ENCODE results near the gene MUC3A. TPM values are rescaled to one million over a fixed set of nuclear protein-coding genes. Genes with fewer than 3 reads are reported as not detected.
"Not testable (repeated sequence)": the region's sequence is repeated elsewhere in the genome, so short reads cannot be mapped to it uniquely, and the experiment has no call there.

Gene MUC3A
- total and polyA plus RNA-seq, 2 of the 8 experiments (the other 6 are each of a cell fraction or from before 2014, with no cell fraction given) = 15.4 to 43.9 TPM

DNA sequence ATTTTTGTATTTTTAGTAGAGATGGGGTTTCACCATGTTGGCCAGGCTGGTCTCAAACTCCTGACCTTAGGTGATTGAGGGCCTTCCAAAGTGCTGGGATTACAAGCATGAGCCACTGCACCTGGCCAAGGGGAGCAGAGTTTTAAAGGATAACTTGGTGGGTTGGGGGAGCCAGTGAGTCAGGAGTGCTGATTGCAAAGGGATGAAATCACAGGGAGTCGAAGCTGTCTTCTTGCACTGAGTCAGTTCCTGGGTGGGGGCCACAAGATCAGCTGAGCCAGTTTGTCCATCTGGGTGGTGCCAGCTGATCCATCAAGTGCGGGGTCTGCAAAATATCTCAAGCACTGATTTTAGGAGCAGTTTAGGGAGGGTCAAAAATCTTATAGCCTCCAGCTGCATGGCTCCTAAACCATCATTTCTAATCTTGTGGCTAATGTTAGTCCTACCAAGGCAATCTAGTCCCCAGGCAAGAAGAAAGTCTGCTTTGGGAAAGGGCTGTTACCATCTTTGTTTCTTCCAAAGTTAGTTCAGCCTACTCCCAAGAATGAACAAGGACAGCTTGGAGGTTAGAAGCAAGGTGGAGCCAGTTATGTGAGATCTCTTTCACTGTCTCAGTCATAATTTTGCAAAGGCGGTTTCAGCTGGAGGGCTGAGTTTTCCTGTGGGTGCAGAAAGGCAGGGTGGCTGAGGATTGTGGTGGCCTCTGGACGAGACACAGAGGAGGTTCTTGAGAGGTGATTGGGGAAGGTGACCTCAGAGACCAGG is 35.9 kb downstream of the MUC3A start:
- CTCF ChIA-PET (ENCODE audit: partially characterized antibody) = interaction anchor here (1.0 to 1.4 kb wide), 2 partner anchors 12 to 27 kb away, joined by 3 to 7 read pairs; no protein-coding TSS in a partner anchor
- not testable (repeated sequence) for H2BK20ac ChIP-seq (ENCODE audit: low read length); DNase-seq (ENCODE audit: low read depth in 1 of 2, low spot score in 2 of 2)

More for the DNA sequence above, 35.9 kb downstream of the MUC3A start:
- POLR2A ChIA-PET (ENCODE audit: partially characterized antibody); FAIRE-seq; H3K9me3 ChIP-seq (ENCODE audit: insufficient read depth in 2 of 2, low read depth in 1 of 2, low read length in 1 of 2); H4K8ac ChIP-seq (ENCODE audit: extremely low read depth, insufficient read depth, low read length); H3K9ac ChIP-seq (replicated peaks in 1 of 4; ENCODE audit: extremely low read depth in 1 of 4, low read depth in 3 of 4, low read length in 3 of 4); H3K36me3 ChIP-seq (ENCODE audit: control insufficient read depth in 2 of 4, insufficient read depth in 4 of 4, low read length in 3 of 4); H3K27me3 ChIP-seq (replicated peaks in 1 of 4; ENCODE audit: control insufficient read depth in 3 of 4, extremely low read depth in 1 of 4, insufficient read depth in 3 of 4, low read length in 3 of 4); H3K56ac ChIP-seq (replicated peaks; ENCODE audit: insufficient read length, low read depth, low read length); H2BK5ac ChIP-seq (ENCODE audit: low read depth, low read length); H2BK120ac ChIP-seq (replicated peaks; ENCODE audit: low read depth, low read length); H2BK12ac ChIP-seq (ENCODE audit: low read depth, low read length); H3K14ac ChIP-seq (ENCODE audit: insufficient read length); H3K4ac ChIP-seq (replicated peaks; ENCODE audit: insufficient read length, low read depth, low read length); H4K20me1 ChIP-seq (replicated peaks in 1 of 2; ENCODE audit: control insufficient read depth in 1 of 2, insufficient read depth in 2 of 2, low read length in 2 of 2); H3K27ac ChIP-seq (ENCODE audit: low read depth, low read length); H3K23ac ChIP-seq (ENCODE audit: insufficient read length); H3K18ac ChIP-seq (ENCODE audit: extremely low read depth, low read length); H3K23me2 ChIP-seq (ENCODE audit: low read depth, low read length); H3K79me2 ChIP-seq (ENCODE audit: control insufficient read depth in 1 of 2, insufficient read depth in 2 of 2, low read length in 2 of 2); H4K91ac ChIP-seq (replicated peaks; ENCODE audit: insufficient read length, low read length); H2BK15ac ChIP-seq (ENCODE audit: low read length); H2AFZ ChIP-seq (ENCODE audit: low read length); H3K4me2 ChIP-seq (ENCODE audit: insufficient read depth in 1 of 2, low read depth in 2 of 2, low read length in 2 of 2); H3K79me1 ChIP-seq (ENCODE audit: low read depth, low read length); H3K4me1 ChIP-seq (replicated peaks in 1 of 4; ENCODE audit: control insufficient read depth in 3 of 4, insufficient read depth in 4 of 4, low read length in 3 of 4); H3K4me3 ChIP-seq (ENCODE audit: extremely low read depth in 1 of 4, insufficient read depth in 2 of 4, low read depth in 3 of 4, low read length in 4 of 4); H4K5ac ChIP-seq (ENCODE audit: insufficient read length, low read depth, low read length): not testable (repeated sequence)
- H2AK5ac ChIP-seq (ENCODE audit: low read depth, low read length) = 0 out of 2 replicates have a peak overlapping the region, but pooled peaks have one; percentile 53
- 83% methylated on average over 4 of the region's 4 CpGs; no CpG with 5 or more reads in 1 of the 2 experiments for WGBS, 2 experiments (ENCODE audit: extremely low coverage in 1 of 2, insufficient coverage in 1 of 2, insufficient read length in 1 of 2, insufficient replicate concordance in 2 of 2, low coverage in 1 of 2, low lambda C conversion rate in 2 of 2, missing lambda C conversion rate in 1 of 2)

Data from H1 (cell line).